ENCODE data around the gene BAZ2B.

- TF ChIP-seq, protein P1, sequence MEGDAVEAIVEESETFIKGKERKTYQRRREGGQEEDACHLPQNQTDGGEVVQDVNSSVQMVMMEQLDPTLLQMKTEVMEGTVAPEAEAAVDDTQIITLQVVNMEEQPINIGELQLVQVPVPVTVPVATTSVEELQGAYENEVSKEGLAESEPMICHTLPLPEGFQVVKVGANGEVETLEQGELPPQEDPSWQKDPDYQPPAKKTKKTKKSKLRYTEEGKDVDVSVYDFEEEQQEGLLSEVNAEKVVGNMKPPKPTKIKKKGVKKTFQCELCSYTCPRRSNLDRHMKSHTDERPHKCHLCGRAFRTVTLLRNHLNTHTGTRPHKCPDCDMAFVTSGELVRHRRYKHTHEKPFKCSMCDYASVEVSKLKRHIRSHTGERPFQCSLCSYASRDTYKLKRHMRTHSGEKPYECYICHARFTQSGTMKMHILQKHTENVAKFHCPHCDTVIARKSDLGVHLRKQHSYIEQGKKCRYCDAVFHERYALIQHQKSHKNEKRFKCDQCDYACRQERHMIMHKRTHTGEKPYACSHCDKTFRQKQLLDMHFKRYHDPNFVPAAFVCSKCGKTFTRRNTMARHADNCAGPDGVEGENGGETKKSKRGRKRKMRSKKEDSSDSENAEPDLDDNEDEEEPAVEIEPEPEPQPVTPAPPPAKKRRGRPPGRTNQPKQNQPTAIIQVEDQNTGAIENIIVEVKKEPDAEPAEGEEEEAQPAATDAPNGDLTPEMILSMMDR (IDR thresholded peaks at IDR 0.05): no peak
- TF ChIP-seq POLR2A (IDR thresholded peaks at IDR 0.05): no peak
Observed at GRCh38 chr2:159620796-159621195, 4.4 kb upstream of the BAZ2B start.
